NCI-H524 treated with DMSO at 0.1 percent for 48 hours (cell line): ENCODE results near the gene CDK4.

Experiments used
- DNase-seq: peaks from one replicate; lab custom pipeline; 2025; lab: John Stamatoyannopoulos, UW

The CDK4 gene

DNA sequence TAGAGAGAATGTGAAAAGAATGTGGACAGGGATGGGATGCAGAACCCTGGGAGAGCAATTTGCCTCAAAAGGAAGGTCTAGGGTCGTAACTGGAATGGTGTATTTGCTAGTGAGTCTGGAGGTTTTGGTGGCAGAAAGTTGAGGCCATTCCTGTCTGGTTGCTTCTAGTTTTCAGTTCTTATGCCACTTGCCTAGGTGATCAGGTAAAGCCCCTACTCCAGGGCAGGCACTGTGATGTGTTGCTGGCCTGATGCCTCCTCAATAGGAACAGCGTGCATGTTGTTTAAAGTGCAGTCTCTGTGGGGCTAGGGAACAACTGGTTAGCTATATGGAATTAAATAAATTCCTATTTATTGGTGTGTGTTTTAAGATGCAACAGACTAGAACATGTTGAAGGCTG lies 51.8 kb downstream of the CDK4 start:
- DNase-seq: no peak

- no peak for DNase-seq
Measured at GRCh38 chr12:57698414-57698813, 53.7 kb downstream of the CDK4 start.
